Fibroblast of villous mesenchyme (primary cell): Measurements from ENCODE around the gene ARIH2. TPM values are rescaled to one million over a fixed set of nuclear protein-coding genes. Genes with fewer than 3 reads are reported as not detected.
A peak's percentile ranks its signal among the peaks of the same experiment; 100 is the strongest.
"Not testable (repeated sequence)": the region's sequence is repeated elsewhere in the genome, so short reads cannot be mapped to it uniquely, and the experiment has no call there.

ENCODE experiments used
- DNase-seq: peaks from one replicate; pipeline ENCODE4 v3.0.0-alpha.2; 2010; ENCODE audit warnings: low read depth
- H3K4me3 ChIP-seq: 2 replicates; pipeline ENCODE4 v1.5.1; 2011; ENCODE audit warnings: low read depth, mild to moderate bottlenecking, low read length
- CTCF ChIP-seq: IDR thresholded peaks from 2 replicates; pipeline ENCODE4 v1.5.1; 2012; ENCODE audit warnings: low read depth, mild to moderate bottlenecking, low read length; ENCODE audit not compliant: insufficient read depth
- total RNA-seq: library from RNA; depleted of rRNA; stranded (reverse); fragments of >200 nt; gene quantifications from 2 replicates; pipeline ENCODE4 v1.2.3, GENCODE V29; 2012

ARIH2 gene
- total RNA-seq, 1 donor, result 87.2 TPM

GRCh38 chr3:48899273-48899672 is 19.4 kb upstream of the ARIH2 start:
- TF ChIP-seq CTCF, result no peak
- no peak for DNase-seq
- H3K4me3 ChIP-seq, result peak overlapping the region; percentile 83

GRCh38 chr3:48907026-48907425 is 11.6 kb upstream of the ARIH2 start:
- not testable (repeated sequence) for DNase-seq, H3K4me3 ChIP-seq

GRCh38 chr3:48915296-48915695 is 3.3 kb upstream of the ARIH2 start:
- TF ChIP-seq CTCF, result no peak
- no peak overlapping the region for H3K4me3 ChIP-seq
- DNase-seq, result peak; percentile 58

- no peak for TF ChIP-seq CTCF
- DNase-seq, result peak; percentile 59
- H3K4me3 ChIP-seq, result peak overlapping the region; percentile 85
Measured at GRCh38 chr3:48919215-48920138, 835 bp downstream of the ARIH2 start.

- TF ChIP-seq CTCF, result no peak
- no peak overlapping the region for H3K4me3 ChIP-seq
- DNase-seq, result peak; percentile 77
Measured at GRCh38 chr3:48926425-48927392, 8.1 kb downstream of the ARIH2 start.

- peak; percentile 67 for DNase-seq
- TF ChIP-seq CTCF, result no peak
- no peak overlapping the region for H3K4me3 ChIP-seq
Measured at GRCh38 chr3:48927928-48928327, 9.3 kb downstream of the ARIH2 start.

- no peak for TF ChIP-seq CTCF
- no peak overlapping the region for H3K4me3 ChIP-seq
- no peak for DNase-seq
Measured at GRCh38 chr3:48928679-48929078, 10.0 kb downstream of the ARIH2 start.
